SKM-1 (cell line): ENCODE measurements around the gene BAHCC1.

ENCODE experiments used
- DNase-seq: peaks from one replicate; lab custom pipeline; 2025; ENCODE audit not compliant: unreplicated experiment; lab: John Stamatoyannopoulos, UW

Gene BAHCC1

DNA sequence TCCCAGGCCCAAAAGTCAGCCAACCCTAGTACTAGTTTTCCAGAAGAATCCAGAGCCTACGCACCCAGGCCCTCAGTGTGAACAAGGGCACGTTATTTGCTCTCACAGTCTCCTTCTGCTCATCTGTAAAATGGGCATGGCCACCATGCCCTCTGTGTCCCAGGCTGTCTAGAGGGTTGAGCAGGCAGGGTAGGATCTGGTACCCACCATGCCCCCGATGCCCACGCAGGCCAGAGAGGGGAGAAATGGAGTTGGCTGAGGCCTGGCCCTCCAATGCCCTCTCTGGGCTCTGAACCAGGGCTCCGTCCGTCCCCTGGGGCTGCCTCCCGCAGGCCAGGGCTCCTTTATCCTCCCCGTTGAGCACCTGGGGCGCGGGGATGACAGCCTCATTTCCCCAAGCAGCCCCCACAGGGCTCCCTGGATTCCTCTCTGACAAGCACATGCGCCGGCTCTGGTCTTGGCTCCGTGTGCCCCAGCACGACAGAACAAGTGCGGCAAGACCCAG is 9.1 kb upstream of the BAHCC1 start:
- DNase-seq, result no peak

DNA sequence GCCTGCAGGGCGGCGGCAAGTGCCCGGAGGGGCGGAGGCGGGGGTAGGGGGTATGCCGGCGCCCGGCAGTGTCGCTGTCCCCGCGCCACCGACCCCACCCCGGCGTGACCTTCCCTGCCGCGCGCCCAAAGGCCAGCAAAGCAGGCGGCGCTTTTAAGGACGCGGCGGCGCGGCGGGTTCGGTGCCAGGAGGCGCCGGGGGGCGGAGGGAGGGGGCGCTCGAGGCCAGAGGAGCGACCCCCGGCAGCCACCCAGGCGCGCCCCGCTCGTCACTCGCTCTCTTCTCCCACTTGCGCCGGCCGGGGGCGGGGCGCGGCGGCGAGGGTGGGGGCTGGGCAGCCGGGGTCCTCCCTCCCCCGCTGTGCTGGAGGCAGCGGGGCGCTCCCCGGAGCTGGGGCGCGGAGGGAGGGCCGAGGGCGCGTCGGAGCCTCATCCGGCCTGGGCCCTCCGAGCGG is 8.6 kb upstream of the BAHCC1 start:
- no peak for DNase-seq

DNA sequence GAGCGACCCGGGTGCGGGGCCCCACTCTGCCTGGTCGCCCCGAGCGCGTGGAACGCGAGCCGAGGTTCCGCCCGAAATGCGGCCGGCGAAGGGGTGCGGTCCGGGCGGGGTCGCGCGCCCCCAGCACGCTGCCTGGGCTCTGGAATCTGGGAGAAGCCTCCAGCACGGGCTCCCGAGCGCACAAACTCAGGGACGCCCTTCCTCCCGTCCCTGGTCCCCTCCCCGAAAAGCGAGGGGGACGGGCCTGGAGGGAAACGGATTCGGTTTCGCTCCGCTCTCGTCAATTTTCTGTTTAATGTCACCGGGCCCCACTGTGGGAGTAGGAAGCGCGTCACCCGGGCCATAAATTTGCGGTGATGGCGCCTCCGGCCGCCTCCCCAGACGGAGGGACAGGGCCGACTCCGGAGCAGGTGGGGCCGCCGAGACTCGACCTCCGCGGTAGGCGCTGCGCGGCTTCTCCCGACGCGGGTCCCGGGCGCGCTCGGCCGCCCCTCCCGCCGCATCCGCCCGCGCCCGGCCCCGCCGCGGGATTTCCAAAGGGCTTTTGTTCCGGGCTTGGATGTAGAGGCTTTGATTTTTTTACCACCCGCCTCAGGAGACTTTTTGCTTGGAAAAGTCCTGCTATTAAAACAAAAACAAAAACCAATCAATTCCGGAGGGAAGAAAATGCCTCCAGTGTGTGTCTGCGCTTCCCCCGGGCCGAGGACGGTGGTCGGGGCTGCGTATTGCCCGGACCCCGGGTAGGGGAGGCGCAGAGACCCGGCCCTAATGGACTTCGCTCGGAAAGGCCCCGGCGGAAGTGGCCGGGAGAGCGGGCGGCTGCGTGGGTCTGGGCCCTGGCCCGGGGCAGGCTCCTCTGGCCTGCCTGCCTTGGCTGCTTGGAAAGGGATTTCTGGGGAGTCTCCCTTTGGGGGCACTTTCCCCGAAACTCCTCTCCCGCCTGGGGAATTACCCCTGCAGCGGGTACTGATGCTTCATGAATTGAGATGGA is 7.9 kb upstream of the BAHCC1 start:
- DNase-seq, result no peak

DNA sequence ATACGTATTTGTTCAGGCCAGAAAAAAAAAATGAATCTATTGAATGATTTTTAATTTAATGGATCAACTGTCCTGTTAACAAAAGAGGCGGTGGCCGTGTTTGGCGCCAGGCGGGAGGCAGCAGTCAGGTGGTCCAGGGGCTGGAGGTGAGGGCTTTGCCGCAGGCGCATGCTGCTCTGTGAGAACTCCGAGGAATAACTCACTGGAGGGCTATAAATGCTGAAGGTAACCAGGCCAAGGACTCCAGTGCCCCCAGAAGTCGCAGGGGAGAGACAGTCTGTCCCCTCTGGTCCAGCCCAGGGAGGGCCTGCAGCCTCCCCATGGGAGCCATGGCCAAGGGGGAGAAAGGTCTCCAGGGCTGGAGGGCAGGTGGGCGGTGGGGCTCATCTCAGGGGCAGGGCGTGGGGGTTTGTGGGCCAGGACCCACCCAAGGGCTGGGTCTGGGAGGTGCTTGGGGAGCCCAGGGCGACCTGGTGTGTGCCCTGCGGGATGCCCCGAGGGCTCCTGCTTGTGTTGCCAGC is 7.1 kb upstream of the BAHCC1 start:
- DNase-seq, result no peak

DNA sequence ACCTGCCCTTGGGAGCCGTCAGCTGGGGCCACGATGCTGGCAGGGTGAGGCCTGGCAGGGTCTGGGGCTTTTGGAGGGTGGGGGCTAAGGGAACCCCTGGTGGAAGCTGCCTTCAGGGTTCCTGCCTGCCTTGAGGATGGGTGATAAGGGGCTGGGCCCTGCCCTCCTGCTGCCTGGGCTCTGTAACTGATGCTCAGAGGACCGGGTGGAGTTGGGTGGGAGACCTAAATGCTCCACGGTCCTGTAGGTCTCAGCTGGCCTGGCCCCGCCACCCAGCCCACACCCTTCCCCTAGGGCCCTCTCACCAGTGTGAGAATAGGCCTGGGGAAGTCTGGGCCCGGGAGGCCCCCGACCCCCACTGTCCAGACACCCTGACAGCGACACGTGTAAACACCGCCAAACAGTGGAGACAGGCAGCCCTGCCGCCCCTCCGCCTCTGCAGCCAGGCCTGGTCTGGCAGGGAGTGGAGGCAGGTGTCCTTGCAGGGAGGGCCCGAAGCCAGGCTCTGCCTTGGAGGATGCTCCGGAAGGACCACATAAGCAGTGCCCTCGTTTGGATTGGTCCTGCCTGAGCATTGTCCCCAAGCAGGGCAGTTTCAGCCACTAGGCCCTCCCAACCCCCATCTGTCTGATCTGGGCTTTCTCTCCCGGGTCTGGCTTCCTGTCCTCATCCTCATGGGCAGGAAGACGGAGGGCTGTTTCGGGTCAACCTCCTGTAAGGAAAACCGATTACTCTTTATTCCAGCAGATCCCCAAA is 6.5 kb upstream of the BAHCC1 start:
- no peak for DNase-seq

DNA sequence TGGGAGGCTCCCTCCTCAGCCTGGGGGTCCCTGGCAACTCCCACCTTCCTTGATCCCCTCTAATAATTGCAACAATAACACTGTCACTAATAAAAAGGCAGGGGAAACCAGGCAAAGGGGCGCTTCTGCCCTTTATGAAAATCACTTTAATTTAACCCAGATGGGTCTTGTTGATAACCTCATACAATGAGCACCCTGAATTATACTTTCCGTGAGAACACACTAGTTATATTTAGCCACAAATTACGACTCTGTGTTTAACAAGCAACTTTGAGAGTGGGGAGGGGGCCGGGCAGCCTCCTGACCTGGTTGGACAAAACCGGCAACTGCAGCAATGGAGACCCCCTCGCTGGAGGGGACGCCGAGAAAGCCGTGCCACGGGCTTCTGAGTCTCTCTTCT is 5.7 kb upstream of the BAHCC1 start:
- DNase-seq, result no peak

DNA sequence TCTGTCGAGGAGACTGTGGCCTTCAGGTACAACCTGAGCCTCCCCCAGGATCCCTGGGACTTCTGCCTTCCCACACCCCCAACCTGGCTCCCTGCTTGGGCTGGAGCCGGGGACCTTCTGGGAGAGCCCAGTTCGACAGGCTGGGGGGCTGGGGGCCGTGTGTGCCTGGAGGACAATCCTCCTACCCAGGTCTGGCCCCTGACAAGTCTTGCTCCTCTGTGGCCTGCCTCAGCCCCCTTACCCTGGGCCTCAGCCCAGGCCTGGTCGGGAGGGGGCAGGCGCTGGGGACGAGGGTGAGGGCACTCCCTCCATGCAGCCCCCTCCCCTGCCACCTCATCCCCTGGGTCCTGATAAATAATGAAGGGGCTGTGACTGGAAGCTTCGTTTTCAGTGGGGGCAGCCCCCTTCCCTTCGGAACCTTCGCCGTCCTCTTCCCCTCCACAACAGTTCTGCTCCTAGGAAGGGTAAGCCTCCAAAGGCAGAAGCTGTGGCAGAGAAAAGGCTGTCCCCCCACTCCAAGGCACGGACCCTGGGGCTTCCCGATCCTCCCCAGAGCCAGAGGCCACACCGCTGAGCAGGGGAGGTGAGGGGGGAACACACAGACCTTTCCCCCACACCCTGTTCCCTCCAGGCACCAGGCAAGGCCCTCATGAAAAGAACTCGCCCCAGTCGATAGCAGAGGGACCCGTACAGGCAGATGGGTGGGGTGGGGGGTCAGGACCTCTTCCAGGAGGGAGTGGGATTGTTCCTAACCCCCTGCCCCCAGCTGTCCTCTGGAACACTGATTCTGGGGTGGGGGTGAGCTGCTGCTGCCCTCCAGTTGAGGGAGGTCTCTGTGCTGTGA is 5.0 kb upstream of the BAHCC1 start:
- DNase-seq, result no peak

DNA sequence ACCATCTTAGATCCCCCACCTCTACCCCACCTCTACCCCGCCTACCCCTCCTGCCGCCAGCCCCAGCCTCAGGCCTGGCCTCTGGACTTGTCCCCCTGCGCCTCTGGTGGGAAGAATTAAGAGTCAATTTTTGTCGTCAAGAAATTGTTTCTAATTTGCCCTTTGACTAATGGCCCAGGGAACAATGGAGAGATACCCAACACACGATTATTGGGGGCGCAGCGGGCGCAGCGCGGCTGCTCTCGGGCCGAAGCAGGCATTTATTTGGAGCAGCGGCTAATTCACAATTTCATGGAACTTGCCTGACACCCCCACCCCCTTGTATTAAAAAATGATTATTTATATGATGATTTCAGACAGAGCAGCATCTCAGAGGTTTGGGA is 4.4 kb upstream of the BAHCC1 start:
- DNase-seq, result no peak

DNA sequence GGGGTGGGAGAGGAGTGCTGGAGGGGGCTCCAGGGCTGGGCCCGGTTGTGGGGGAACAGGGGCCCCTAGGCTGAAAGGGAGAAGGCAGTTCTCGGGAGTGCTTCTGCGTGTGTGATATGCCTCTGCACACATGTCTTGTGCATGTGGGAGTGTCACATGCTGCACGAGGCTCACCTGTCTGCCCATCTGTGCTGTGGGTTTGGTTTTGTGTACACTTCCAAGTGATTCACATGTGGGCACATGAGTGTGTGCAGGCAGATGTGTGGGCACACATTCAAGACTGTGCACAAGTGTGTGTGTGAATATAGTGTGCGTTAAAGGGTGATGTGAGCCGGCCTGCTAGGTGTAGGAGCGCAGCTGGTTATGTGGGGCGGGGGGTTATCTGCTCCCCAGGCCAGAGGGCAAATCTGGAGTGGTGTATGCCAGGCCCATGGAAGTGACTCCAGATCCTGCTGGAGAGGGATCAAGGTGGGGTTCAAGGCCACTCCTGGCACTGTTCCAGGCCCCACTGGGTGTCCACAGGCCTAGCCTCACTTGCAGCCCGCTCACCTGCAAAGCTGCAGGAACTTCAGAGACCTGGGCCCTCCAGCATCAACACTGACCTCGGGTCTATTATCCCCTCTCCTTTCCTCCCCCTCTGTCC is 3.8 kb upstream of the BAHCC1 start:
- DNase-seq, result no peak

DNA sequence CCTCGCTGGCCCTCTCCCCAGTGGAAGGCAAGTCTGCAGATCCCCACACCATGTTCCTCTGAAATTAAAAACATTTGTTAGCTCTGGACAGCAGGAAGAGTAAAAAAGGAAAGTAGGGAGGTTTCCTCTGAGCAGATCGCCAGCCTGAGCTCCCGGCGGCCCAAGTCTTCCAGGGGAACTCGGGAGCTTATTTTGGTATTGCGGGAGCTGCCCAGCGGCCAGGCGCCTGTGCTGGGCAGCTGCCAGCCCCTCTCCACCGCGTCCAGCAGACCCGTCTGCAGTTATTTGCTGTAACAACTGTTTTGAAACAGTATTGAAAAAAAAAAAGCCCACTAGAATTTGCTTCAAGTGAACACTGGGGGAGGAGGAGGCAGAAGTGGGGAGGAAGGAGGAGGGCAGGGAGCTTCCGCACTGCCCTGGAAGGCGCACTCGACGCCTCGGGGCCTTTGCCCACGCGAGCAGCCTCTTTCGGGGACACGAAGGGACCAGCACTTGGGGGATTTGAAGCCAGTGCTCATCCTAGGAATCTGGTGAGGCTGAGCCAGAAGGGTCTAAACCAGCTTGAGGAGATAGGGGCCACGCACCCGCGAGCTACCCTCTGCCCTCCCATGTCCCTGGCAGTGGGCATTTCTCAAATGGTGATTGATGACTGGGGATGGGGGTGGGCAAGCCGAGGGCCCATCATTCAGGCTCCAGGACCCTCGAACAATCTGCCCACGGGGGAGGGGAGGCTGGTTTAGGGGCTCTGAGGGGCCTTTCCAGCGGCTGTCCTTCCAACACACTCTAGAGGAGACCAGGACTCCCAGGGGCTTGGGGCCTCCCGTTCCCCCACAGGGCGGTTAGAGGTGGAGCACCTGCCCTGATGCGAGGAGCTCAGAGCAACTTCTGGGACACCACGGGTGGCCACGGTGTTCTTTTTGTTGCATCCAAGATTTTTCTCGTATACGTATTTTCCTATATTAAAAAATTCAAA is 3.0 kb upstream of the BAHCC1 start:
- no peak for DNase-seq

DNA sequence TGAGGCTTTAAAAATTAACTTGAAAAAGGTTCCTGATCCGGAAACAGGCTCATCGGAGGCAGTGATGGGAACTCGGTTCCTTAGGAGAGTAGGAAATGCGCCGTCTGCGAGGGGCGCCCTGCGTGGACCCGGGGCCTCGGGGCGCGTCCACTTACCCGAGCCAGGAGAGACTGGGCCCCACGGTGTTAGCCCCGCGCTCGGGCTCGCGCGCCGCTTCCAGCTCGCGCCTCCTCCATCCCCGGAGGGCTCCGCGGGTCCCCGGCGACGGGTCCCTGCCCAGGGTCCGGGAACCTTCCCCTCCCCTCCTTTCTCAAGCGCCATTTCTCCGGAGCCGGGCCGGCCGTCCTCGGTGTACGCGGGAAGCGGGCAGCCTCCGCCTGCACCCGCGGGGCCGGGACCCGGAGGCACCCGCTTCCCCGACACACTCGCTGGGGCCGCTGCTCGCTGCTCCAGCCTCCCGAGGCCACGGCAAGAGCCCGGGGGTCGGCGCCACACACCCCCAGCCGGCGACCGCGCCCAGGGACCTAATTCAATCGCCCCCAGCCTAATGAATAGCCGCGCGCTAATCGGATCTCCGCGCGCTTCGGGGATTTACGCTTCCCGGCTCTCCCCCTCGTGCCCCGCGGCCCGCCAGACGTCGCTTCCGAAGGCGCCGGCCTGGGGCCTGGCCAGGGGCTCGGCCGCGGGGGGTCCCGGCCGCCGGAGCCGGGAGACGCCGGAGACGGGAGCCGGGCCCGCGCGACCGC is 2.2 kb upstream of the BAHCC1 start:
- no peak for DNase-seq

DNA sequence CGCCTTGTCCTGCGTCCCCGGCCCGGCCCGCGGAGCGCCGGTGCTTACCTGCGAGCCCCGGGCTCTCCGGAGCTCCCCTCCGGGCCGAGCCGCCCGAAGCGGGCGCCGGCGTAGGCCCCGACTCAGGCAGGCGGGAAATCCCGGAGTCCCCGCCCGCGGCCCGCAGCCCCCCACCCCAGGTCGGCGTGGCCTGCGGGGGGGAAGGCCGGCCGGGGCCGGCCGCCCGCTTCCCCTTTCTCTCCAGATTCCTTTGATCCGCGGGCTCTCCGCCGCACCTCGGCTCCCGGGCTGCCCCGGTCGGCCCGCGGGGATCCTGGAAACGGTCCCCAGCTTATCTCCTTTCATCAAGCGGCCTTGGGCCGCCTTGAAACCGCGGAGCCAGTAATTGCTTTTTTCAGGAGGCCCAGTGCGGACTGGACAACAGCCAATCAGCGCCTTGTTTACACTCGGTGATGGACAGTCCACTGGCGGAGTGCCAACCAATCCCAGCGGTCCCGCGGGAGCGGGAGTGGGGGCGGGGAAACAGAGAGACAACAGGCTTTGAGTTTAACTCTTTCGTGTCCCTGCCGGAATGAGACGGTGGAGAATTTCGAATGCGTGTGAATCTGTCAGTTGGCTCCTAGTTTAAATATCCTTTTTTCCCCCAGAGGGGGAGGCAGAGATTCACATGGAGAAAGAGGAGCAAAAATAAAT is 1.4 kb upstream of the BAHCC1 start:
- peak; percentile 81 for DNase-seq

DNA sequence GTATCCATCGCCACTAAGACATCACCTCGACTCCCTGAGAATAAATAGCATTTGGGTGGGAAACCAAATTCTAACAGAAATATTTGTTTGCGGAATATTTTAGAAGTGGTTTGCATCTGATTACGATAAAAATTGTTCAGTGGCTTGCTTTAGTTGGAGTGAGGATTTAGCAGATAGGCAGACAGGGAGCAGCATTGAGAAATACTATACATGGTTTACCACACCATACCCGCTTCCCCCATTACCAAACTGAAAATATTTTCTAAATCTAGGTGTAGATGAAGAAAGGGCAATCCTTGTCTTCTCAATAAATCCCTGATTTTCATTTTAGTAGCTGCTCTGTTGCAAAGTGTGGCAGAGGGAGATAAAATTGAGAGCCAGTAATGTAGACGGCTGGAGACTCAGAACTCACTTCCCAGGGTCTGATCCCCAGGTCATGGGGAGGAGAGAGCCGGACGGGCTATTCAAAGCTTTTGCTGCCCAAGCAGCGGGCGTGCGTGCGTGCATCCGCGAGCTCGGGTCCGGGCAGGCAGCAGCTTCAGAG is 808 bp upstream of the BAHCC1 start:
- DNase-seq, result peak; percentile 41

DNA sequence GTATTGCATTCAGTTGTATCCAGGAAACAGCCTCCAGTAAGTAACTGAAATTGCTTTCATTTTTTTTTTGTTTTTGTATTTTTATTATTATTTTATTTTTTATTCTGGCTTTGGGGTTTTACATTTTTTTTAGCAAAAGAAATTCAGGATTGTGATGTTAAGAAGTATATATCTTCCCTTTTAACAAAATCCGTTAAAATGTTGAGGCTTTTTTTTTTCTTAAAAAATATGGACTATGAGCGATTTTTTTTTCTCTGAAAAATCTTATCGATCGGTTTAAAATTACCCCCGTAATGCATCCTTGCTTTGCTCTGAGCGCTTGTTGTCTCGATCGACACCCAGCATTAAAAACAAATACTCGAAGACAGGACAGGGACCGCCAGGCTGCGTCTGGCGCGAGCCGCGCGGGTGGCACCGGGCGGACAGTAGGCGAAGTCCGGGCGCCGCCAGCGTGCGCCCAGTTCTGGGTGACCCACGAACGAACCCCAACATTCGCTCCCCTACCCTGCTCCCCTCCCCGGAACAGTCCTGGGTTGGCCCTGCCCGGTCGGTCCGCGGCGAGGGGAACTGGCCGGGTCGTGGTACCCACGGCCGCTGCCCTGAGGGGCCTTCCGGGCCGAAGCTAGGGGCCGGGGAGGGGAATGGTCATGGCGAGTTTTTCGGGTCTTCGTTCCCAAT is 482 bp downstream of the BAHCC1 start:
- DNase-seq, result no peak

DNA sequence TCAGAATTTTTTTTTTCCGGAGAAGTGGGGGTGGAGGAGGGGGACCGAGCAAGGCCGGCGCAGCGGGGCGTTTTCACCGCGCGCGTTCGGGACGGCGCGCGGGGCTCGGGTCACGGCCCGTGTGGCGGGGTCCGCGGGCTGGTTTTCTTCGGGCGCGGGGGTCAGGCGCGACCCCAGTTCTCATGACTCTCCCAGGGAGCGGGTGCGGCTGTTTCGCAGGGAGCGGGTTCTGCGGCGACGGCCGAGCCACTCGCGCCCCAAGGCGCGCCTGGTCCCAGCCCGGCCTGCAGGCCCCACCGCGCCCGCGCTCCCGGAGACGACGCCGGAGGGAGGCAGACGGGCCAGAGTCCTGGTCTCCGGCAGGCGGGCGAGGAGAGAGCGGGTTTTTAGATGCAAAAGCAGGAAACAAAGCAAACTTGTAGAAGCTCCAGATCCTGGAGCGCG is 1.0 kb downstream of the BAHCC1 start:
- no peak for DNase-seq

DNA sequence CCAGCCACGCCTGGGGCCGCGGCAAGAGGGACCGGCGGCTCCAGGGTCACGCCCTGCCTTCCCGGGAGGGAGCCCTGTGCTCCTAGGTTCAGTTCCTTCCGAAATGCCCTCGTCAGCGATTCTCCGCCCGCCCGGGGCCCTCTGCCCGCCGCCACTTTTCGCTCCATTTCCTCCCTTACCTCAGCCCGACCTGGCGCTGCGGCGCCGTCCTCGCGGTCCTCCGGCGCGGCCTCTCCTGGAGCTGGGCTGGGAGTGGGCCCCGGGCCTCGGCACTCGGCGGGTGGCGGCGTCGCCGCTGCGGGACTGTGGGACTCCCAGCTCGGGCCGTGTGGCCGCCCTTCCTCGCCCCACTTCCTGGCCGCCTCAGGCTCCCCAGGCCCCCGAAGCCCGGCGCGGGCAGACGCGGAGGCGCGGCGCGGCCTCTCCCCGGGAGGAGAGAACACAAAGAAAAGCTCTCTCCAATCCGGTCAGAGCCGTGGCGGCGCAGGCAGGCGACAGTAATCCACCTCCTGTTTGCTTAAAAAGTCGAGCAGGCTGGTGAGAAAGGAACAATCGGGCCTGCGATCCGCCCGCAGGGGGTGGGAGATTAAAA is 1.6 kb downstream of the BAHCC1 start:
- DNase-seq, result no peak
